Endothelial cell of umbilical vein (primary cell): Measurements from ENCODE around the gene NT5DC2. TPM values are rescaled to one million over a fixed set of nuclear protein-coding genes. Genes with fewer than 3 reads are reported as not detected.

Experiments
- BruUV-seq: library from RNA; stranded (reverse); fragments of 400-500 nt; replicated peaks from 2 replicates; lab custom pipeline; 2021; lab: Mats Ljungman, UMichigan
- CTCF ChIA-PET: fragments of 300-600, 350-600 bp; sonication (Branson Sonifier 250); formaldehyde crosslinking; loops from one replicate; lab custom pipeline; 2021; ENCODE audit warnings: antibody characterized with exemption, inconsistent platforms; lab: Charles Lee
- POLR2A ChIA-PET: fragments of 300-600, 350-600 bp; sonication (Branson Sonifier 250); formaldehyde crosslinking; loops from one replicate; lab custom pipeline; 2021; ENCODE audit warnings: antibody characterized with exemption, inconsistent platforms; lab: Charles Lee
- DNase-seq: peaks from one replicate; pipeline ENCODE4 v3.0.0-alpha.2; 2011; ENCODE audit warnings: low read depth, low spot score
- FAIRE-seq: peaks from 2 replicates; lab custom pipeline; 2011; peaks lifted over from hg19 to GRCh38; lab: Jason Lieb, UNC
- H2AFZ ChIP-seq: 2 replicates; pipeline ENCODE4 v1.6.0; 2012; ENCODE audit warnings: low read depth, low read length, control low read depth, inconsistent platforms
- H3K27ac ChIP-seq: 2 replicates; pipeline ENCODE4 v1.5.1; 2011; ENCODE audit warnings: low read depth, mild to moderate bottlenecking, control low read depth, low read length, moderate library complexity; ENCODE audit not compliant: insufficient read depth
- H3K27me3 ChIP-seq, 2 experiments: 2 replicates each; pipeline versions ENCODE4 v1.6.0 to v1.6.1; 2011; ENCODE audit warnings: low read length in 2 of 2, mixed read lengths in 1 of 2; ENCODE audit not compliant: control insufficient read depth in 2 of 2, insufficient read depth in 2 of 2
- H3K36me3 ChIP-seq, 2 experiments: 2 replicates in 1 of 2; 3 replicates in 1 of 2; pipeline ENCODE4 v1.5.1; 2011; ENCODE audit warnings: low read length in 2 of 2, mild to moderate bottlenecking in 1 of 2, moderate library complexity in 1 of 2; ENCODE audit not compliant: control insufficient read depth in 2 of 2, insufficient read depth in 2 of 2; ENCODE audit errors: extremely low read depth in 1 of 2
- H3K4me1 ChIP-seq: 3 replicates; pipeline ENCODE4 v1.5.1; 2011; ENCODE audit warnings: mild to moderate bottlenecking, low read length; ENCODE audit not compliant: control insufficient read depth, insufficient read depth; ENCODE audit errors: extremely low read depth
- H3K4me2 ChIP-seq: 2 replicates; pipeline ENCODE4 v1.6.1; 2011; ENCODE audit warnings: low read length, control low read depth, mixed read lengths; ENCODE audit not compliant: insufficient read depth
- H3K4me3 ChIP-seq, 3 experiments: fragments of 200-600 bp in 1 of 3; sonication (generic), shearing (Covaris generic) in 1 of 3; replicated peaks in 1 of 3; 2 replicates each; pipeline ENCODE4 v1.5.1; 2011 to 2016; ENCODE audit warnings: control low read depth in 3 of 3, low read length in 3 of 3, mild to moderate bottlenecking in 2 of 3, inconsistent platforms in 1 of 3, low read depth in 1 of 3, moderate library complexity in 1 of 3; ENCODE audit not compliant: insufficient read depth in 1 of 3
- H3K79me2 ChIP-seq: 2 replicates; pipeline ENCODE4 v1.6.0; 2012; ENCODE audit warnings: low read length, inconsistent platforms; ENCODE audit not compliant: control insufficient read depth, insufficient read depth
- H3K9ac ChIP-seq: replicated peaks from 2 replicates; pipeline ENCODE3; 2011; ENCODE audit warnings: low read length, control low read depth; ENCODE audit not compliant: insufficient read depth; ENCODE audit errors: extremely low read depth
- H3K9me1 ChIP-seq: replicated peaks from 3 replicates; pipeline ENCODE4 v1.6.0; 2011; ENCODE audit warnings: mild to moderate bottlenecking, low read length; ENCODE audit not compliant: control insufficient read depth, insufficient read depth; ENCODE audit errors: extremely low read depth
- H3K9me3 ChIP-seq: replicated peaks from 2 replicates; pipeline ENCODE4 v1.5.1; 2012; ENCODE audit warnings: low read length, inconsistent platforms; ENCODE audit not compliant: control insufficient read depth, insufficient read depth
- H4K20me1 ChIP-seq: replicated peaks from 2 replicates; pipeline ENCODE3; 2011; ENCODE audit warnings: mild to moderate bottlenecking, low read length; ENCODE audit not compliant: control insufficient read depth, insufficient read depth; ENCODE audit errors: extremely low read depth
- CTCF ChIP-seq, 2 donors: IDR thresholded peaks; 1 replicate in 1 of 2; 2 replicates in 1 of 2; pipeline ENCODE4 v1.5.1; 2011; ENCODE audit warnings: low read length in 2 of 2, mild to moderate bottlenecking in 2 of 2, moderate library complexity in 2 of 2, control low read depth in 1 of 2, inconsistent platforms in 1 of 2, low read depth in 1 of 2; ENCODE audit not compliant: insufficient read depth in 1 of 2; ENCODE audit errors: extremely low read depth in 1 of 2
- POLR2A ChIP-seq: IDR thresholded peaks from 2 replicates; pipeline ENCODE4 v1.6.1; 2012; ENCODE audit warnings: low read depth, mild to moderate bottlenecking, control low read depth, low read length
- POLR2AphosphoS5 ChIP-seq: IDR thresholded peaks from 2 replicates; pipeline ENCODE4 v1.6.1; 2012; ENCODE audit warnings: low read depth, mild to moderate bottlenecking, control low read depth, low read length, moderate library complexity; ENCODE audit not compliant: insufficient read depth
- dilution Hi-C: fragments of 300-500 bp; cut with MboI; formaldehyde crosslinking; loops from one replicate; pipeline ENCODE4 v1.15.0; 2019; ENCODE audit warnings: low sequenced_read_pairs; ENCODE audit not compliant: extremely low pct_ligation_motif_present
- intact Hi-C: fragments of 100-400 bp; cut with micrococcal nuclease; formaldehyde crosslinking; loops from one replicate; pipeline ENCODE4 v1.10.0; 2022
- polyA plus RNA-seq, 4 experiments: library from polyadenylated mRNA; depleted of rRNA in 3 of 4; stranded (reverse) in 3 of 4; unstranded in 1 of 4; fragments of >200 nt; gene quantifications; 2 replicates each; pipeline versions ENCODE4 v1.2.1 to v1.2.3, GENCODE V29; 2011 to 2012; ENCODE audit warnings: missing spikeins in 1 of 4
- total RNA-seq: library from RNA; stranded (reverse); gene quantifications from 2 replicates; pipeline ENCODE4 v1.2.3, GENCODE V29; 2021

NT5DC2 gene
- total and polyA plus RNA-seq, 2 donors (not counting 3 experiments of a cell fraction or from before 2014, with no cell fraction given) = 298 to 402 TPM

- no peak overlapping the region for H3K9ac ChIP-seq
- BruUV-seq = no TSS peak
- H3K9me1 ChIP-seq = no peaks in the 10 kb centered on the region
- no peaks in the 10 kb centered on the region for H3K27me3 ChIP-seq
- no peaks in the 10 kb centered on the region for H3K9me3 ChIP-seq
- H2AFZ ChIP-seq = no peak overlapping the region
- H3K79me2 ChIP-seq = peaks cover 41% of the 10 kb centered on the region
- peaks cover 37% of the 10 kb centered on the region for H3K4me1 ChIP-seq
- H3K27ac ChIP-seq = peak overlapping the region; percentile 54
- ChIA-PET POLR2A (no interaction called here), CTCF (no interaction called here)
- no peak for FAIRE-seq
- H4K20me1 ChIP-seq = no peaks in the 10 kb centered on the region
- TF ChIP-seq POLR2AphosphoS5 (no peak), CTCF (IDR thresholded peaks at IDR 0.05; ENCODE audit: extremely low read depth in 1 of 2, insufficient read depth in 1 of 2, low read depth in 1 of 2, low read length in 2 of 2) (no peak), POLR2A (peak; percentile 55)
- DNase-seq = peak; percentile 53
- H3K4me2 ChIP-seq = no peak overlapping the region
- dilution Hi-C loops = no loop called here
- H3K36me3 ChIP-seq = peaks cover 2 to 27% of the 10 kb centered on the region in 2 experiments
- intact Hi-C loops = no loop called here
- no peak overlapping the region for H3K4me3 ChIP-seq
These were observed 4.0 kb downstream of the NT5DC2 start for GRCh38 chr3:52529376-52530333.
